DOHH2 (cell line): ENCODE measurements around the gene CLEC1A.

Experiments
- CTCF ChIP-seq: fragments of 200-600 bp; sonication (generic); IDR thresholded peaks from one replicate; pipeline ENCODE4 v1.5.1; 2014; ENCODE audit warnings: antibody characterized with exemption, mild to moderate bottlenecking, low read depth, low read length; ENCODE audit not compliant: poor library complexity, severe bottlenecking
- EZH2phosphoT487 ChIP-seq: fragments of 200-600 bp; sonication (generic); IDR thresholded peaks from 2 replicates; pipeline ENCODE4 v1.6.1; 2017; ENCODE audit warnings: borderline replicate concordance, mild to moderate bottlenecking, antibody characterized with exemption, low read length, moderate library complexity, mixed read lengths

DNA sequence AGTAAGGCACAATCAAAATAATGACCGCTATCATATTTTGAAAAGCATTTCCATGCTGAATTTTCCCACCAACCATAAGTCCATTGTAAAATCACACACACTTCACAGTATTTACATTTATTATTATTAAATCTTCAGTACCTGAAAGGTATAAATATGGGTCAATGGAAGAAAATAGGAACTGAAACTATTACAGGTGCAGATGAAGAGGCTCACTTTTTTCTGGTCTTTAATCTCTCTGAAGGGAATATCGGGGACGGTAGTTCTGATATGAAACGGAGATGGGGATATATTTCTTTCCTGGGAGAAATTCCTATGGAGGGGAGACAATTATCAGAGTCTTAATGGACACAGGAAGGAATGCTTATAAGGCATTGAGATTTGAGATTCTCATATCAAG, 28.4 kb downstream of the CLEC1A start:
- no peak for TF ChIP-seq CTCF
- TF ChIP-seq EZH2phosphoT487 = no peak
